Skin of body (tissue), 2 donors: ENCODE measurements around the gene ZNF300. TPM values are rescaled to one million over a fixed set of nuclear protein-coding genes. Genes with fewer than 3 reads are reported as not detected.
"Not testable (repeated sequence)": the region's sequence is repeated elsewhere in the genome, so short reads cannot be mapped to it uniquely, and the experiment has no call there.

ENCODE experiments used
- DNase-seq: peaks from one replicate; lab custom pipeline; 2025; lab: John Stamatoyannopoulos, UW
- total RNA-seq: library from RNA; depleted of rRNA; stranded (reverse); fragments of >200 nt; gene quantifications from one replicate; pipeline ENCODE4 v1.2.3, GENCODE V29; 2014

ZNF300 gene
- total RNA-seq: 13.0 TPM

- DNase-seq: peak; percentile 98
Measured at GRCh38 chr5:150904479-150905311, at the start of gene ZNF300. Gene ZNF300, minus strand, starts transcription at chr5:150904980. Its CDS starts 1,825 bp downstream, at chr5:150903155.

- DNase-seq: no peak
Measured at GRCh38 chr5:150948539-150948938, 43.8 kb upstream of the ZNF300 start.

GRCh38 chr5:150946351-150946905 is 41.6 kb upstream of the ZNF300 start:
- DNase-seq: peak; percentile 88

- DNase-seq: no peak
Measured at GRCh38 chr5:150945947-150946346, 41.2 kb upstream of the ZNF300 start.

DNA sequence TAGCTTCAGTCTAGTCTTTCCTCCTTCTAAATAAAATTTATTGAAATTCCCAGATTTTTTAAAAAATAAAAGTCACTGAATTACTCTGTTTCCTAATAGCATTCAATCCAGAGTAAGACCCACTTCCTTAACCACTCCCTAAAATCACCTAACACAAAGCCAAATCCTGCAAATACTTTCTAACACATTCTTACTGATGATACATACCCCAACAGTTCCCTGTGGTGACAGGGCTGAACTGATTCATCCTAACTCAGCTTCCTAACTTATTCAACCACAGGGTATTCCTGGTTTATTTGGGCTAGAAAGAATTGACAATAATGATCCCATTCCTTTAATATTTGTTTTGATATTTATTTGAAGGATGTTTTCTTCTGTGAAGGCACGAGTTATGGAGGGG is 40.7 kb upstream of the ZNF300 start:
- no peak for DNase-seq

DNA sequence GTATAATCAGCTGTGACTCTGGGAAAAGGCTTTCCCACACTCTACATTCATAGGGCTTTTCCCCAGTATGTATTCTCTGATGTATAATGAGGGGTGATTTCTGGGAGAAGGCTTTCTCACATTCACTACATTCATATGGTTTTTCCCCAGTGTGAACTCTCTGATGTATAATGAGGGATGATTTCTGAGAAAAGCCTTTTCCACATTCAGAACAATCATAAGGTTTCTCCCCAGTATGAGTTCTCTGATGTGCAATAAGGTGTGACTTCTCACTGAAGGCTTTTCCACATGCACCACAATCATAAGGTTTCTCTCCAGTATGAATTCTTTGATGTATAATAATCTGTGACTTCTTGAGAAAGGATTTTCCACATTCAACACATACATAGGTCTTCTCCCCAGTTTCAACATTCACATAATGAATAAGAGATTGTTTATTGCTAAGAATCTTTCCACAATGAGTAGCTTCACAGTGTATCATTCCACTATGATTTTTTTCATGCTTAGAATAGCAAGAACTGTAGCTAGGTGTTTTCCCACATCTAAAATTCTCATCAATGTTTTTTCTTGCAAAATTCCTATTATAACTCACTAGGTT is 26.7 kb upstream of the ZNF300 start:
- DNase-seq: no peak

DNA sequence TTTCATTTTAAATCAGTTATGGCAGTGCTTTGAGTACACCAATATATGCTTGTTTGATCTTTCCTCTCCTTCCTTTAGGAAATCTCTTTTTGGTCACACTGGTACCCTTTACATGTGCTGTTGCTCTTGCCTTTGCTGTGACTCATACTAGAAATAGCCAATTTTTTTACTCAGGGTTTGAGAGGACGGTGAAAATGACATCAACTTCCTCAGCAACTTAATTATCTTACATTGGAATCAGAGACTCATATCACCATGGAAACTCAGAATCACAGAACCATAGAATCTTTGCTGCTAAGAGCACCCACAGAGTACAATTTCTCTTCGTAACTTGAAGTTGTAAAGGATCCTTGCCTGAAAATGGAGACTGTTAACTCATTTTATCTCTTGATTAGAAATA is 13.8 kb upstream of the ZNF300 start:
- DNase-seq: no peak

GRCh38 chr5:150912312-150912814 is 7.6 kb upstream of the ZNF300 start:
- no peak for DNase-seq

- no peak for DNase-seq
Measured at GRCh38 chr5:150905312-150905683, 518 bp upstream of the ZNF300 start.

GRCh38 chr5:150901446-150901845 is 3.3 kb downstream of the ZNF300 start:
- no peak for DNase-seq

DNA sequence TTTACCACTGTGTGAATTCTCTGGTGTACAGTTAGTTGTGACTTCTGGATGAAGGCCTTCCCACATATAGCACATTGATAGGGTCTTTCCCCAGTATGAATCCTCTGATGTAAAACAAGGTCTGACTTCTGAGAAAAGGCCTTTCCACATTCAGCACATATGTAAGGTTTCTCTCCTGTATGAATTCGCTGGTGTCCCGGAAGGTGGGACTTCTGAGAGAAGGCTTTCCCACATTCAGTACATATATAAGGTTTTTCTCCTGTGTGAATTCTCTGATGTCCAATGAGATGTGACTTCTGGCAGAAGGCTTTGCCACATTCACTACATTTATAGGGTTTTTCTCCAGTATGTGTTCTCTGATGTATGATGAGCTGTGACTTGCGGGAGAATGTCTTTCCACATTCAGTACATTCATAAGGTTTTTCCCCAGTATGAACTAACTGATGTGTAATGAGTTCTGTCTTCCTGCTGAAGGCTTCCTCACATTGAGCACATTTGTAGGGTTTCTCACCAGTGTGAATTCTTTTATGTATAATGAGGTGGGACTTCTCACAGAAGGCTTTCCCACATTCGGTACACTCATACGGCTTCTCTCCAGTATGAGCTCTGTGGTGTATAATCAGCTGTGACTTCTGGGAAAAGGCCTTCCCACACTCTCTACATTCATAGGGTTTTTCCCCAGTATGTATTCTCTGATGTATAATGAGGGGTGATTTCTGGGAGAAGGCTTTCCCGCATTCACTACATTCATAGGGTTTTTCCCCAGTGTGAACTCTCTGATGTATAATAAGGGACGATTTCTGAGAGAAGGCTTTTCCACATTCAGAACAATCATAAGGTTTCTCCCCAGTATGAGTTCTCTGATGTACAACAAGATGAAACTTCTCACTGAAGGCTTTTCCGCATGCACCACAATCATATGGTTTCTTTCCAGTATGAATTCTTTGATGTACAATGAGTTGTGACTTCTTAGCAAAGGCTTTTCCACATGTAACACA is 9.1 kb downstream of the ZNF300 start:
- no peak for DNase-seq

DNA sequence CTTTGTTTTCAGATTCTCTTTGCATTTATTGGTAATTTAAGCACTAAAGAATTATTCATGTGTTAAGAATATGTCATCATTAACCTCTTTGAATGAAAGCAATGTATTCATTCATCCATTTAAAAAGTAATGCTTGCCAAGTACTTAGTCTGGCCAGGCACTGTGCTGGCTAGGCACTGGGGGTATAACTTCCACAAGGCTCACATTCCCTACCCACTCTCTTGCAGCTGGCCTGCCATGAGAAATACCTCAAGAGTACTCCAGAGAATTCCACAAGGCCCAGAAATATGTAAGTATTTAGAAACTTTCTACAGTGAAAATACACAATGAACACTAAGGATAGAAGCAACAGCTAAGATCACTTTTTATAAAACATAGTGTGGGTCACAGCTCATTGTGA is 25.4 kb downstream of the ZNF300 start:
- DNase-seq: no peak

GRCh38 chr5:150862070-150862469 is 42.7 kb downstream of the ZNF300 start:
- no peak for DNase-seq

DNA sequence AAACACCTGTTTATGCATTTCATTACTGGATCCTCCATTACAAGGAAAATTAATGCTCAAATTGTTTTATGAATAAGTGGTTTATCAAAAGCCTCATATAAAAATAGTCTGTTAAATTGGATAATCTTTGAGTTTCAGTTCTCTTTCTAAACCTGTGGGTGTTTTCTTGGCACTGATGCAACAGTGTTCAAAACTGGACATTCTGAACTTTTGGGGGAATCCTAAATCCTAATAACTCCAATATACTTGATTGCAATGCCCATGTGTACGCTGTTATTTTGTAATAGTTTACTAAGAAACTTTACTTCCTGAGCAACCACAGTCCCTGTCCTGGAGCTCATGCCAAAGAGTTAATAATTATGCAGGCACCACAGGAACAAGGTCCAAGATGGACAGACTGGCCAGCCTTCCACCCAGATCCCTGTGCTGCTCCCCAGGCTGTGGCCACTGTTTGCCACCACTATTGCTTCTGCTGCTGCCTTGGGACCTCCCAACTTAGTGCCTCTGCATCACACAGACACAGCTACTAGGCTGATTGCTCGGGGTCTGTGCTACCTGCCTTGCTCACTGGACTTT is 44.4 kb downstream of the ZNF300 start:
- DNase-seq: no peak

- not testable (repeated sequence) for DNase-seq
Measured at GRCh38 chr5:150856700-150857099, 48.1 kb downstream of the ZNF300 start.

DNA sequence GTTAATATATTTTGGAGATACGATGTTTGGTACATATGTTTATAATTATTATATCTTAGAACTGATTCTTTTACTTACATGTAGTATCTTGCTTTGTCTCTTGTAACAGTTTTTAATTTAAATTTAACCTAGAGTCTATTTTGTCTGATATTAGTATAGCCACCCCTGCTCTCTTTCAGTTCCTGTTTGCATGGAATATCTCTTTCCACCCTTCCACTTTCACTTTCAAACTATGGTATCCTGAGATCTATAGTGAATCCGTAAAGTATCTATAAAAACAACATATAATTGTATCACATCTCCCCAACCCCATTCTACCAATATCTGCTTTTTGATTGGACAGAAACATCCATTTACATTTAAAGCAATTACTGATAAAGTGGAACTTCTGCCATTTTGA is 51.2 kb downstream of the ZNF300 start:
- no peak for DNase-seq

- DNase-seq: no peak
Measured at GRCh38 chr5:150851039-150851438, 53.7 kb downstream of the ZNF300 start.

GRCh38 chr5:150848271-150848670 is 56.5 kb downstream of the ZNF300 start:
- DNase-seq: no peak

GRCh38 chr5:150847334-150847695 is 57.5 kb downstream of the ZNF300 start:
- DNase-seq: no peak

DNA sequence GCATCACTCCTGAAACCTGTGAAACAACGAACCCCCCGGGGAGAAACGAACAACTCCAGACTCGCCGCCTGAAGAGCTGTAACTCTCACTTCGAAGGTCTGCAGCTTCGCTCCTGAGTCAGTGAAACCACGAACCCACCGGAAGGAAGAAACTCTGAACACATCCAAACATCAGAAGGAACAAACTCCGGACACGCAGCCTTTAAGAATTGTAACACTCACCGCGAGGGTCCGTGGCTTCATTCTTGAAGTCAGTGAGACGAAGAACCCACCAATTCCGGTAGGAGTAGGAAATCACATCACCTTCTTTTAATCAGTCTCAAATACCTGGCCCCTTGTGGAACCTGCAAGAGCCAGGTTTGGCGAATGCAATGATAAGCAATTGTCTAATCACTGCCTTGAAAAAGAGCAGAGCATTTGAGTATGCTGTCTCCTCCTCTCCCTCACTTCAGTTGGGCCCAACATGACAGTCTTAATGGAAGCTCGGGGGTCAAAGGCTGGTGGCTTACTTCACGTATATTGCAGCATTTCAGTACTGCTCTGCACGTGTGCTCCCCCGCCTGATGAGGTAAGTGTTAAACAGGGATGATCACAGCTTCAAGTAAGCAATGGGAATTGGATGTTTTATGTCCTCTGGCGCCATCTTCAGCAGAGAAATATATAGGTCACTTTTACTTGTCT is 58.0 kb downstream of the ZNF300 start:
- peak; percentile 83 for DNase-seq

GRCh38 chr5:150846308-150846653 is 58.5 kb downstream of the ZNF300 start, which contains the start of gene IRGM:
Gene IRGM, plus strand, starts transcription at chr5:150846521. Its CDS starts 1,603 bp downstream, at chr5:150848124.
- DNase-seq: not testable (repeated sequence)
